ENCODE results near the gene P4HB. TPM values are rescaled to one million over a fixed set of nuclear protein-coding genes. Genes with fewer than 3 reads are reported as not detected.

Gene P4HB
- total RNA-seq, 4 donors from 2014 or later: 366 to 725 (median 608) TPM

DNA sequence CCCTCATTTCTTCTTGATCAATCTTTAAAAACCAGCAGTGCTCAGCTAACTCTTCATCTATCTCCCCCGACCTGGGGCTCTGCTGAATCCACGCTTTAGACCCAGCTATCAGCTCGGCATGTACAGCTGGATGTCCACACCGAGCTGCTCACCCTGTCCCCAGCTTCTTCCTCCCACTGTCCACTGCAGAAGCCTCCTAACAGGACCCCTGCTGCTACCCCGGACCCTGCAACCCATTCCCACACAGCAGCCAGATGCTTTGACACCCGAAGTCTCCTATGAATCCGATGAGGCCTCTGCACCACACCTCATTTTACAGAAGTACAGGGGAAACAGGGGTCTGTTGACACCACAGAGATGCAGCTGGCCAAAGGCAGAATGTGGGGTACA, 42.6 kb downstream of the P4HB start:
- TF ChIP-seq CTCF (IDR thresholded peaks at IDR 0.05): no peak
- no peak for DNase-seq (ENCODE audit: low spot score)
- ATAC-seq (ENCODE audit: low FRiP score): no peak

GRCh38 chr17:81815646-81815986, 44.7 kb downstream of the P4HB start:
- ATAC-seq (ENCODE audit: low FRiP score): no peak

DNA sequence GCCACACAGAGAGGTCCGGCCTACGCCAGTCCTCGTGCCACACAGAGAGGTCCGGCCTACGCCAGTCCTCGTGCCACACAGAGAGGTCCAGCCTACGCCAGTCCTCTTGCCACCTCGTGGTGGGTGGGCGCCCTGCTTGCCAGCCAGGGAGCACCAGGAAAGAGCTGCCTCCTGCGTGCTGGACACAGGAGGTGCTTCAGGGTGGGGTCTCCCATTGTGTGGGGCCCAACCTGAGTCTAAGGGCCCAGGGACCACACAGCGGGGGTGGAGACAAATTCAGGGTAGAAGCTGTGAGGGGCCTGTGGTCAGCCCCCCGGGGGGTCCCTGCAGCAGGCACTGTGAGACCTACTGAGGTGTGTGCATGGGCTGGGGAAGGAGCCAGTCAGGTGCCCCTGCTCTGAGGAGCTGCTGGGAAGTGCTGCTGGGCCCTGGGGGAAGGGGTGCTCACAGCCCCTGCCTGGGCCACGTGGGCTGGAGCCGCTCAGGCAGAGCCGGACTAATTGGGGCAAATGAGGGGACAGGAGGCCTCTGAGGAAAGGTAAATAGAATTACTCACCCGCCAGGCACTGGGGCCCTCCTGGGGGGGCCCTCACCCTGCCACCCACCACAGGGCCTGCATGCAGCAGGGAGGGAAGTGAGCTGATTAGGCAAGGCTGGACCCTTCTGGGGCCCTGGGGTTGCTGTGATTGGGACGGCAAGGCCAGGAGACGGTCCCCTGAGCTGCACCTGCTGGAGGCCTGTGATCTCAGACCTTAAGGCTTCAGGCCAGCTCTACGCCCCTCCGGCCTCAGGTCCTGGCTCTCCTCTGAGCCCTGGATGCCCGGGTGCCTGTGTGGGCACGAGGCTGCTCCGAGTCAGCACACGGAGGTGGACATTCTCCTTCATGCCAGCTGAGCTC, 45.3 kb downstream of the P4HB start:
- ATAC-seq (ENCODE audit: low FRiP score): no peak

More at GRCh38 chr17:81815646-81815986, 44.7 kb downstream of the P4HB start:
- TF ChIP-seq CTCF (IDR thresholded peaks at IDR 0.05): no peak
- no peak for DNase-seq (ENCODE audit: low spot score)

DNA sequence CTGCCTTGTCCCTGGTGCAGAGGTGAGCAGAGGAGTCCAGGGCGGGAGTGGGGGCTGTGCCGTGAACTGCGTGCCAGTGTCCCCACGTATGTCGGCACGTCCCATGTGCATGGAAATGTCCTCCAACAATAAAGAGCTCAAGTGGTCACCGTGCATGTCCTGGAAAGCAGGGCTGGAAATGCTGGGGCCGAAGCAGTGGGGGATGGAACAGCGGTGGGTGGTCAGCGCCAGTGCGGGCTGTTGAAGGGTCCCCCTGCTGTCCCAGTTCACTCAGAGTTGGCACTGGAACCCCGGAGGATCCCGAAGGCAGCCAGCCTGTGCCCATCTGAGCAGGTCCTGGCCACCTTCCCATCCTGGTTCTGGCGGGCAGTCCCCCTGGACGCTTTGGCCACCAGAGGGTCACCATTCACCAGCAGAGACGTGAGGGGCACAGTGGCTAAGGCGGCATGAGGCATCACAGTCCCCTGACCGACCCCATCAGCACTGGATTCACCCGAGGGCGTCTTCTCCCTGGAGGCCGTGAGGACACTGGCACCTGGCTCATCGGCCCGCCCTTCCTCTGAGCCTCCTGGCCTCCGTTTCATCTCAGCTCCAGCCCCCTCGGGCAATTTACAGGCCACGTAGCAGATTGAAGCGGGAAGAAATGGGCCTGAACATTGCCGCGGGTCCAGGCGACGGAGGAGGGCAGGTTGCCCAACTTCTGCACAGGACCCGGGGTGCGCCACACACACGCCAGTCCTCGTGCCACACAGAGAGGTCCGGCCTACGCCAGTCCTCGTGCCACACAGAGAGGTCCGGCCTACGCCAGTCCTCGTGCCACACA, 46.3 kb downstream of the P4HB start:
- no peak for TF ChIP-seq CTCF (IDR thresholded peaks at IDR 0.05)
- ATAC-seq (ENCODE audit: low FRiP score) (no peak), DNase-seq (ENCODE audit: low spot score) (no peak)

More for the DNA sequence above, 45.3 kb downstream of the P4HB start:
- no peak for TF ChIP-seq CTCF (IDR thresholded peaks at IDR 0.05)
- no peak for DNase-seq (ENCODE audit: low spot score)

- no peak for TF ChIP-seq CTCF (IDR thresholded peaks at IDR 0.05)
- no peak for ATAC-seq (ENCODE audit: low FRiP score)
- DNase-seq (ENCODE audit: low spot score): no peak
These were observed 47.0 kb downstream of the P4HB start for GRCh38 chr17:81813371-81813684.

DNA sequence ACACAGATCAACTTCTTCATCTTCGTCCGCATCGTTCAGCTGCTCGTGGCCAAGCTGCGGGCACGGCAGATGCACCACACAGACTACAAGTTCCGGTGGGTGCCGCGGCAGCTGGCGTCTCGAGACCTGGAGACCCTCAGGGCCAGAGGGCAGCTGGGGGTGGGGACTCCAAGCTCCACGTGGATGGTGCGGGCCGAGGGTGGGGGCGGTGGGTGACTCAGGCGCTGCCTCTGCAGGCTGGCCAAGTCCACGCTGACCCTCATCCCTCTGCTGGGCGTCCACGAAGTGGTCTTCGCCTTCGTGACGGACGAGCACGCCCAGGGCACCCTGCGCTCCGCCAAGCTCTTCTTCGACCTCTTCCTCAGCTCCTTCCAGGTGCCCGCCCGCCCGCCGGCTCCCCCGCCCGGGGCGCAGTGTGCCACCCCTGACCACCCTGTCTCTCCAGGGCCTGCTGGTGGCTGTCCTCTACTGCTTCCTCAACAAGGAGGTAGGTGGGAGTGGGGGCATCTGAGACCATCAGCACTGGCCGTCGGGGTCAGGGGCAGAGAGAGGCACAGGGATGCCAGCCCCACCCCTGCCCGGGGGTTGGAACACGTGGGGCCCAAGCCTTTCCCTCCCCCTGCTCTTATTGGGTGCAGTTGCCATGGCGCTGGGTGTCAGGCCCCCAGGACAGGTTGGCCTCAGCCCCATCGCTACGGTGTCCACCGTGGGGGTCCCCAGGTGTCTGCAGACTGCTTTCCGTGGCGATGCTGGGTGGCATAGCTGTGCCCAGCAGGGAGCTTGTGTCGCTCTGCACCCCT, 47.6 kb downstream of the P4HB start:
- no peak for TF ChIP-seq CTCF (IDR thresholded peaks at IDR 0.05)
- DNase-seq (ENCODE audit: low spot score) (no peak), ATAC-seq (ENCODE audit: low FRiP score) (no peak)
